Stimulated activated CD8-positive, alpha-beta memory T cell treated with anti-CD3 and anti-CD28 coated beads, Interleukin-2, amount 100 ng/mL, for 48 hours (primary cell): ENCODE measurements around the gene OR2F2.

Experiments used
- DNase-seq, 2 donors: peaks; one replicate each; pipeline ENCODE4 v3.0.0-alpha.2; 2020; ENCODE audit warnings: low read depth in 2 of 2

Gene OR2F2

DNA sequence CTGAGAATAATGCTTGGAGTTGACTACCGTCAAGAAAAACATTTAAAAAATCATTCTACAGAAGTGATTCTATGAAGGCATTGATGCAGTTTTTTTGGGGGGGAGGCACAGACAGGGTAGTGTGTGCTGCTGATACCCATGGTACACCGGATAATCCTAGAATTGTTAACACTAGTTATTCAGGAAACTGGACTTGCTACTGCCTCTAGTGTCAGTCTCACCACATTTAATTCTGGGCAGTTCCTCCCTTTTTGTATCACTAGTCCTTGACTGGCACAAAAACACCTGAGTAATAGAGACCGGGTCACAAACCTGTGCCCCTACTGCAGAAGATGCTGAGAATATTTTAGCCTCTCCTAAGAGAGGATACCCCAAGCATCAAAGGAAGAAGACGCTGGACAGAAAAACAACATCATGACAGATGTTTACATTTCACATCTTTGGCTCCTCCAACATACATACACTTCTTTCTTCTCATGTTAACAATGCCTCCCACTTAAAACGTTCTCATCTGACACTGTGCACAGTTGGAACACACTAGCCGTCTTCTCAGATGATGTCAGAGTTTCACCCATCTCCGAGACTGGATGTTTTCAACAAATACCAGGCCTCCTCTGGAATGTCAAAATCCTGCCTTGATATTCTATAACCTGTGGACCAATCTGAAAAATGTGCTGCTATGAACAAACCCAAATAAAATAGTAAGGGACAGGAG is 19.9 kb upstream of the OR2F2 start:
- no peak for DNase-seq

DNA sequence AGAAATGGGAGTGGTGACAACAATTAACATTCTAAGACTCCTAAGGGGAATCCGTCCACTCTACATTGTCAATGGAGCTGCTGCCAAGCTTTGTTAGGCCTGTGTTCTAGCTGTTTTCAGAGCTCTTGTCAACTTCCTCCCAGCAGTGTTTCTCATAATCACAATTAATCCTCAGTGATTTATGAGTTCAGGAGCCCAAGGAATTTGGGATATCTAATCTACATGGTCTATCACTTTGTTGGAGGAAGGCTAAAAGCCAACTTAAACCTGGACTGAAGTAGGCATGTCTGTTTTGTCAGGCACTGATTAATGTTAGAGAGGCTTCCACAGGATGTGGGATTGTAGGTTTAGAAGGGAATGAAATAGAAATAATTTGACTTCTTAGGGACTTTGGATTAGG is 10.2 kb upstream of the OR2F2 start:
- DNase-seq, result no peak

- no peak for DNase-seq
Measured at GRCh38 chr7:143929224-143929920, 5.7 kb upstream of the OR2F2 start.

- no peak for DNase-seq
Measured at GRCh38 chr7:143931739-143932138, 3.3 kb upstream of the OR2F2 start.

DNA sequence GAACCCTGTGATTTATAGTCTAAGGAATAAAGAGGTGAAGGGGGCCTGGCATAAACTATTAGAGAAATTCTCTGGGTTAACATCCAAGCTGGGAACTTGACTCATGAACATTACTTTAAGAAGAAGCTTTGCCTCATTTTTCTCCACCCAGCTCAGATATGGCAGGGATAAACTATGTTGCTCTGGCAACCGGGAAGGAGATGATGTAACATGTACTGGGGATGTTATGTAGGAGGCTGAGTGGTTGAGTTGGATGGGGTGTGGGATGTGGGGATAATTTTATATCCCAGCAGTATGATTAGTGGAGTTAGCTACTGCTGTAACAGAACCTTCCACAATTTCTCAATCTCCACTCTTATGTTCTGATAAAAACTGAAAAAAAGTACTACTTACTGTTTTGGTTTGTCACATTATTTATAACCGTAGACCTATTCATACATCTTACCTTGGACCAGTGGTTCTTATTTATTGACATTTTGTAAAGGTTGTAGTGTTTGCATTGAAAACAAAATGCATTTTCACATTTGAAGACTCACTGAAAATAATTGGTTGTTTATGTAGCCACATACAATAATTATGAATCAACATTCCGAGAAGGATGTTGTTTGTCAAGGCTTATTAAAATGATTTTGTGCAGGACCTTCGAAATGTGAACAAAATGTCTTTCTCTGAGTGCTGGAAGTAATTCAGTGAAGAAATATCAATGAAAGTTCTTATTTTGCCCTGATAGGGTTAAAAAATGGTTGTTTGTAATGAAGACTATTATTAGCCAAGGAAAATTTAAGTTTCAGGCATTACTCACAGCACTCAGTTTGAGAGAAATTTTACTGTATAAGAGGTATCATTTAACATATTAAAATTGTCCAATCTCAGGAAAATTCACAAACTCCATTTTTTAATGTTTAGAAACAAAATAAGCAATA is 1.3 kb downstream of the OR2F2 start:
- no peak for DNase-seq

GRCh38 chr7:143938379-143939243 is 3.6 kb downstream of the OR2F2 start:
- DNase-seq, result no peak

- no peak for DNase-seq
Measured at GRCh38 chr7:143945423-143945822, 10.4 kb downstream of the OR2F2 start.

GRCh38 chr7:143947111-143947510 is 12.1 kb downstream of the OR2F2 start:
- no peak for DNase-seq

DNA sequence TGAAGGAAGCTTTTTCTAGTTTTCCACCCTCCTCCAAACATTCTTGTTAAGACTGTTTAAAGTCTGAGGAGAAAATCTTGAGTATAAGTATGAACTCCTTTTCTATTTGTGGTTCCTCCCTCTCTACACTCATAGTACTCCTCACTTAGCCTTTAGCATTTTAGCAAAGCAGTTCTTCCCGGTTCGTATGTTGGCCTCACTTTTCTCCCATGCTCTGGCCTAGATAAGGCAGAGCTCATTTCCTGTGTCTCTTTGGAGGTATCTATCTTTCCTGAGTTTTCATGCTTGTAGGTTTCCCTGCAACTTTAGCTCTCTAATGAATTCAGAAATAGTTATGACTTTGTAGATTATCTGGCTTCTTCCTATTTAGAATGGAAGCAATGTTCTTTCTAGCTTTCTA is 13.7 kb downstream of the OR2F2 start:
- DNase-seq, result no peak

GRCh38 chr7:143953421-143953820 is 18.4 kb downstream of the OR2F2 start:
- no peak for DNase-seq

- no peak for DNase-seq
Measured at GRCh38 chr7:143954135-143954534, 19.1 kb downstream of the OR2F2 start.

DNA sequence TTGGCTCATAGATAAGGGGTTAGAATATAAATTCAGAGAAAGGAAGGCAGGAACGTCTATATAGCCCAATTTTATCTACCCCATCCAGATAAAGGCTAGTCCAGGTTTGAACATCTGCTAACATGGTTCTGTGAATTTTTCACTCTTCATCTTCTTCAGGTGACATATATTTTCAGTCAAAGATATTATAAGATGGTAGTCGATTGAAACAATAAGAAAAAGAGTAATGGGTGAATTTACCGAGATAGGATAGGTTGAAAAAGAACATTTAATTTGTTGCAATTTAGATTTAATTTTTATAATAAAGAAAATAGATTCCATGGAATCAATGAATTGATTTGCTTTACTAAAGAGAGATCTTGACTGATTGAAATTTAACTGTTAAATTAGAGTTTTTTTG is 19.5 kb downstream of the OR2F2 start, which contains the start of gene OR2F1:
Gene OR2F1, plus strand, starts transcription at position 301 of the 400 bp plus-strand sequence. CDS start 5,127 bp downstream, outside the sequence.
- DNase-seq, result no peak

DNA sequence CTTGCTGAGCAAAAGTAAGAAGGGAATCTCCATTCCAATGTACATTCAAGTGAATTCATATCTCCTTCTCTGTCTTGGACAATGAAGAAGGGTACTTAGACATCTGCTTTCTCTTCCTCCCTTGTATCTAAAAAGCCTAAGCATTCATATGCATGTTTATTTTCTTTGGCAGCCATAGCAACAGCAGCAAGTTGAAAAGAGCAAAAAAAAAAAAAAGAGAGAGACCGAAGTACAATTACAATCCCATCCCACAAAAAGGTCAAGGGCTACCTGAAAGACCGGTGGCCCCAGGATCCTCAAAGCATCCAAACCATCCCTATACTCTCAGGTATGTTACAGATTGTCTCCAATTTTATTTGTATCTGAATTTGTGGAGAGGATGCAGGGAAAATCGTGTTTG is 23.7 kb downstream of the OR2F2 start:
- DNase-seq, result no peak

DNA sequence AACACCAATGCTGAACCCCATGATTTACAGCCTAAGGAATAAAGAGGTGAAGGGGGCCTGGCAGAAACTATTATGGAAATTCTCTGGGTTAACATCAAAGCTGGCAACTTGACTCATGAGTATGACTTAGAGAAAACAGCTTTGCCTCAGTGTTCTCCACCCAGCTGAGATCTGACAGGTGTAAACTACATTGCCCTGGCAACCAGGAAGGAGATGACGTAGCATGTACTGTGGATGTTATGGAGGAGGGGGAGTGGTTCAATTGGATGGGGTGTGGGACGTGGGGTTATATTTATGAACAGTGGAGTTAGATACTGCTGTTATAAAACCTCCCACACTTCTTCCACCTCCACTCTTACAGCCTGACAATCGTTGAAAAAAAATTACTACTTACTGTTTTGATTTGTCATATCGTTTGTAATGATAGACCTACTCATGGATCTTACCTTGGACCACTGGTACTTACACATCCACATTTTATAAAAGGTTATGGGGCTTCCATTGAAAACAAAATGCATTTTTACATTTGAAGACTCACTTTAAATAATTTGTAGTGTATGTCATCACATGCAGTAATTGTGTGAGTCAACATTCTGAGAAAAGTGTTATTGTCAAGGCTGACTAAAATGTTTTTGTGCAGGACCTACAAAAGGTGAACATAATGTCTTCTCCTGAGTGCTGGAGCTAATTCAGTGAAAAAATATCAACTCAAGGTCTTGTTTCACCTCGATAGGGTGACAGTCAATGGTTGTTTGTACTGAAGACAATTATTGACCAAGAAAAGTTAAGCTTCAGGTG is 26.0 kb downstream of the OR2F2 start:
- no peak for DNase-seq

GRCh38 chr7:143965280-143965679 is 30.2 kb downstream of the OR2F2 start:
- DNase-seq, result no peak

GRCh38 chr7:143967398-143967797 is 32.4 kb downstream of the OR2F2 start:
- DNase-seq, result no peak

DNA sequence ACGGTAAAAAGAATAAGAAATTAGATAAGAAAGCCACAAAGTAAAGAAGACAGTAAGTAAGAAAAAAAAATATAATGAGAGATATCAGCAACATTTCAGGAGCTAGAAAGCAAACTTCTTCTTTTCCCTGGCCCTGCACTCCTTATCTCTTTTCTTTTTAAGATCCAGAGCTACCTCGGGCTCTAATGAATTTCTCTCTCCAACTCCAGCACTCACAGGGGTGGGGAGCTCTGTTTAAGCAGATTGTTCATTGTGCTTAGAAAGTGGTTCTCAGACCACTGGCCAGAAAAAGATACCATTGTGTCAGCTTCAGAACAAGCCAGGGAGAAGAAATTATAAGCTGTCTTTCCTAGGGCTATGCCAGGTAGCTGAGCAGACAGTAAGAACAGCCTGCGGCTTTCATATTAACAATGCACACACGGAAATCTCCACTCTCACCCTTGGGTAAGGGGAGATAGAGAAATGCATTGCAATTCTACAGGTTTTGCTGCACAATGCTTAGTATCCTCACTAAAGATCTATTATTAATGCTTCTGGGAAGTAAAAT is 38.9 kb downstream of the OR2F2 start:
- no peak for DNase-seq

- DNase-seq, result no peak
Measured at GRCh38 chr7:143974459-143974858, 39.4 kb downstream of the OR2F2 start.

GRCh38 chr7:143975617-143976016 is 40.6 kb downstream of the OR2F2 start:
- no peak for DNase-seq

GRCh38 chr7:143978585-143978984 is 43.6 kb downstream of the OR2F2 start:
- no peak for DNase-seq
